IMR-90 (cell line): ENCODE measurements around the gene NR2C2. TPM values are rescaled to one million over a fixed set of nuclear protein-coding genes. Genes with fewer than 3 reads are reported as not detected.

Experiments
- ATAC-seq: fragments of 200-7000 bp; cut with Tn5 transposase; 2 replicates; pipeline ENCODE4 v1.9.1; 2020; ENCODE audit warnings: low read depth, mild to moderate bottlenecking, moderate library complexity
- BruUV-seq: library from RNA; stranded (reverse); fragments of 400-500 nt; replicated peaks from 2 replicates; lab custom pipeline; 2021; lab: Mats Ljungman, UMichigan
- CTCF ChIA-PET: fragments of 300-600 bp; formaldehyde crosslinking; extraction: SDS; loops from one replicate; lab custom pipeline; 2021; ENCODE audit warnings: antibody characterized with exemption; lab: Yijun Ruan, JAX
- POLR2A ChIA-PET: fragments of 300-600 bp; sonication (Branson Sonifier 250); formaldehyde crosslinking; loops from one replicate; lab custom pipeline; 2022; ENCODE audit warnings: antibody characterized with exemption; ENCODE audit not compliant: unreplicated experiment; lab: Charles Lee
- DNase-seq: peaks from one replicate; pipeline ENCODE4 v3.0.0; 2013
- H2AFZ ChIP-seq: replicated peaks from 2 replicates; pipeline ENCODE3; 2013; ENCODE audit warnings: low read length, mild to moderate bottlenecking; ENCODE audit not compliant: poor library complexity
- H2AK5ac ChIP-seq: 2 replicates; pipeline ENCODE4 v1.6.1; 2013; ENCODE audit warnings: low read depth, low read length, inconsistent platforms
- H2AK9ac ChIP-seq: replicated peaks from 2 replicates; pipeline ENCODE3; 2013; ENCODE audit warnings: mild to moderate bottlenecking, low read depth, low read length, moderate library complexity; ENCODE audit not compliant: poor library complexity
- H2BK120ac ChIP-seq: 2 replicates; pipeline ENCODE4 v1.6.1; 2013; ENCODE audit warnings: low read depth, low read length, inconsistent platforms
- H2BK15ac ChIP-seq: 3 replicates; pipeline ENCODE4 v1.6.1; 2013; ENCODE audit warnings: low read depth, low read length, inconsistent platforms
- H2BK20ac ChIP-seq: 2 replicates; pipeline ENCODE4 v1.6.1; 2013; ENCODE audit warnings: low read depth, mild to moderate bottlenecking, inconsistent platforms, low read length, moderate library complexity
- H2BK5ac ChIP-seq: 2 replicates; pipeline ENCODE4 v1.6.1; 2013; ENCODE audit warnings: mild to moderate bottlenecking, low read depth, low read length, inconsistent platforms; ENCODE audit not compliant: poor library complexity, severe bottlenecking
- H3K14ac ChIP-seq: replicated peaks from 2 replicates; pipeline ENCODE4 v1.6.1; 2013; ENCODE audit warnings: low read depth, low read length, inconsistent platforms
- H3K18ac ChIP-seq: 2 replicates; pipeline ENCODE4 v1.6.1; 2013; ENCODE audit warnings: low read depth, low read length, control low read depth
- H3K23ac ChIP-seq: 2 replicates; pipeline ENCODE4 v1.6.1; 2013; ENCODE audit warnings: low read depth, low read length, inconsistent platforms
- H3K27ac ChIP-seq: 2 replicates; pipeline ENCODE4 v1.5.1; 2013; ENCODE audit warnings: mild to moderate bottlenecking, control low read depth, low read length; ENCODE audit not compliant: insufficient read depth
- H3K27me3 ChIP-seq: 2 replicates; pipeline ENCODE4 v1.6.1; 2013; ENCODE audit warnings: low read length; ENCODE audit not compliant: control insufficient read depth, insufficient read depth
- H3K36me3 ChIP-seq: 2 replicates; pipeline ENCODE4 v1.6.1; 2013; ENCODE audit warnings: low read length, mixed read lengths; ENCODE audit not compliant: control insufficient read depth, insufficient read depth
- H3K4ac ChIP-seq: 2 replicates; pipeline ENCODE4 v1.6.1; 2013; ENCODE audit warnings: low read depth, low read length, inconsistent platforms
- H3K4me1 ChIP-seq: 2 replicates; pipeline ENCODE4 v1.6.1; 2013; ENCODE audit warnings: low read length, mixed read lengths; ENCODE audit not compliant: control insufficient read depth, insufficient read depth
- H3K4me2 ChIP-seq: 2 replicates; pipeline ENCODE4 v1.6.1; 2013; ENCODE audit warnings: low read depth, mild to moderate bottlenecking, control low read depth, low read length, moderate library complexity
- H3K4me3 ChIP-seq: 2 replicates; pipeline ENCODE4 v1.5.1; 2013; ENCODE audit warnings: low read depth, mild to moderate bottlenecking, control low read depth, low read length, moderate library complexity; ENCODE audit not compliant: insufficient read depth
- H3K56ac ChIP-seq: 2 replicates; pipeline ENCODE4 v1.6.1; 2013; ENCODE audit warnings: low read length, inconsistent platforms; ENCODE audit not compliant: insufficient read depth; ENCODE audit errors: extremely low read depth
- H3K79me1 ChIP-seq, 2 experiments: 2 replicates each; pipeline ENCODE4 v1.6.1; 2013; ENCODE audit warnings: low read length in 2 of 2, inconsistent platforms in 1 of 2, low read depth in 1 of 2
- H3K9ac ChIP-seq: 2 replicates; pipeline ENCODE4 v1.6.1; 2013; ENCODE audit warnings: low read depth, low read length, control low read depth
- H3K9me1 ChIP-seq: 2 replicates; pipeline ENCODE4 v1.6.1; 2013; ENCODE audit warnings: low read length, inconsistent platforms; ENCODE audit not compliant: insufficient read depth
- H3K9me3 ChIP-seq: 2 replicates; pipeline ENCODE4 v1.6.1; 2013; ENCODE audit warnings: low read length; ENCODE audit not compliant: control insufficient read depth, insufficient read depth
- H4K20me1 ChIP-seq: 2 replicates; pipeline ENCODE4 v1.6.1; 2013; ENCODE audit warnings: low read length, inconsistent platforms; ENCODE audit not compliant: insufficient read depth
- H4K5ac ChIP-seq: 2 replicates; pipeline ENCODE4 v1.6.1; 2013; ENCODE audit warnings: mild to moderate bottlenecking, low read depth, low read length, control low read depth
- H4K8ac ChIP-seq, 2 experiments: 2 replicates each; pipeline ENCODE4 v1.6.1; 2013; ENCODE audit warnings: low read depth in 2 of 2, low read length in 2 of 2, control low read depth in 1 of 2, inconsistent platforms in 1 of 2
- H4K91ac ChIP-seq: 2 replicates; pipeline ENCODE4 v1.6.1; 2013; ENCODE audit warnings: low read depth, low read length, inconsistent platforms; ENCODE audit not compliant: insufficient read depth
- BHLHE40 ChIP-seq: fragments of 150-350 bp; IDR thresholded peaks from 2 replicates; pipeline ENCODE4 v1.6.1; 2016; ENCODE audit warnings: mild to moderate bottlenecking, low read depth, low read length
- CEBPB ChIP-seq: IDR thresholded peaks from 2 replicates; pipeline ENCODE4 v1.6.1; 2012; ENCODE audit warnings: low read depth, low read length, improper control_type of control experiment
- CHD1 ChIP-seq: IDR thresholded peaks from 2 replicates; pipeline ENCODE4 v1.6.1; 2012; ENCODE audit warnings: low read depth, low read length, improper control_type of control experiment
- FOS ChIP-seq: fragments of 150-350 bp; IDR thresholded peaks from 2 replicates; pipeline ENCODE4 v1.6.1; 2016; ENCODE audit warnings: low read depth, low read length
- MAZ ChIP-seq: IDR thresholded peaks from 2 replicates; pipeline ENCODE4 v1.6.1; 2012; ENCODE audit warnings: low read depth, mild to moderate bottlenecking, low read length, improper control_type of control experiment, moderate library complexity, borderline replicate concordance
- NFE2L2 ChIP-seq: fragments of 150-350 bp; IDR thresholded peaks from 2 replicates; pipeline ENCODE4 v1.6.1; 2016; ENCODE audit warnings: low read depth, mild to moderate bottlenecking, low read length
- POLR2A ChIP-seq: IDR thresholded peaks from 2 replicates; pipeline ENCODE4 v1.6.1; 2012; ENCODE audit warnings: mild to moderate bottlenecking, low read depth, low read length
- RAD21 ChIP-seq: IDR thresholded peaks from 2 replicates; pipeline ENCODE4 v1.6.1; 2012; ENCODE audit warnings: low read length, improper control_type of control experiment
- RCOR1 ChIP-seq: IDR thresholded peaks from 2 replicates; pipeline ENCODE4 v1.6.1; 2012; ENCODE audit warnings: mild to moderate bottlenecking, low read length, improper control_type of control experiment; ENCODE audit not compliant: insufficient replicate concordance
- WGBS, 2 experiments: methylation state at CpG; one replicate each; pipeline versions ENCODE4 v1.1.5 to v1.1.7; 2013; ENCODE audit warnings: missing lambda C conversion rate in 2 of 2; ENCODE audit not compliant: insufficient read length in 1 of 2; ENCODE audit errors: extremely low coverage in 2 of 2; 5-methylcytosine and 5-hydroxymethylcytosine counted together
- dilution Hi-C: fragments of 300-500 bp; cut with HindIII; formaldehyde crosslinking; loops from one replicate; pipeline ENCODE4 v1.14.3; 2018; ENCODE audit warnings: low sequenced_read_pairs; ENCODE audit not compliant: unreplicated experiment
- in situ Hi-C: fragments of 300-500 bp; cut with MboI; formaldehyde crosslinking; loops from 3 replicates; pipeline ENCODE4 v1.14.3; 2019; ENCODE audit warnings: low sequenced_read_pairs, inconsistent platforms, mixed read lengths
- intact Hi-C: fragments of 100-400 bp; cut with micrococcal nuclease; formaldehyde crosslinking; loops from 2 replicates; pipeline ENCODE4 v1.10.0; 2022
- polyA plus RNA-seq, 3 experiments: library from polyadenylated mRNA; depleted of rRNA; stranded (reverse); fragments of >200 nt; gene quantifications; 2 replicates each; pipeline ENCODE4 v1.2.3, GENCODE V29; 2012; ENCODE audit warnings: low replicate concordance in 1 of 3
- total RNA-seq: library from RNA; depleted of rRNA; stranded (reverse); fragments of >200 nt; gene quantifications from 2 replicates; pipeline ENCODE4 v1.2.3, GENCODE V29; 2012
- TF ChIP-seq, protein P1 (sequence below): conservative IDR thresholded peaks from 2 replicates; pipeline ENCODE4 v1.5.1; 2012; ENCODE audit warnings: mild to moderate bottlenecking, low read depth, low read length, improper control_type of control experiment
- TF ChIP-seq, protein P2 (sequence below): fragments of 150-350 bp; IDR thresholded peaks from 2 replicates; pipeline ENCODE4 v1.6.1; 2017; ENCODE audit warnings: mild to moderate bottlenecking, antibody characterized with exemption, low read length, low read depth

The NR2C2 gene
- total and polyA plus RNA-seq, 2 of the 4 experiments (the other 2 are of a cell fraction), result 10.4 to 13.8 TPM

DNA sequence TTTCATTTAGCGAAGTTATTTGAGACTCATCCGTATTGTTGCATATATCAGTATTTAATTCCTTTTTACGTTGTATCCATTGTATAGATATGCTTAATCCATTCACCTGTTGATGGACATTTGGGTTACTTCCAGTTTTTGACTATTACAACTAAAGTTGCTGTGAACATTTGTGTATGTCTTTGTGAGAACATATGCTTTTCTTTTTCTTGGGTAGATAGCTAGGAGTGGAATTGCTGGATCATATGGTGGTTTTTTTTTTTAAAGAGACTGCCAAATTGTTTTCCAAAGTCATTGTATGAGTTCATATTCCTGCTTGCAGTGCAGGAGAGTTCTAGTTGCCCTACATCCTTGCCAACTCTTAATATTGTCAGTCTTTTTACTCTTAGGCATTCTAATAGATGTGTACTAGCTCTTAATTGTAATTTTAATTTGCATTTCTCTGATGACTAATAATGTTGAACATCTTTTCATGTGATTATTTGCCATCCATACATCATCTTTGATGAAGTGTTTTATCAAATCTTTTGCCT is 37.3 kb downstream of the NR2C2 start:
- in situ Hi-C loops (no loop called here), dilution Hi-C loops (no loop called here), intact Hi-C loops (no loop called here)
- TF ChIP-seq POLR2A (no peak), BHLHE40 (no peak), NFE2L2 (no peak), CEBPB (no peak), RCOR1 (no peak), CHD1 (no peak), MAZ (no peak), FOS (no peak), RAD21 (no peak)
- TF ChIP-seq, protein P1, sequence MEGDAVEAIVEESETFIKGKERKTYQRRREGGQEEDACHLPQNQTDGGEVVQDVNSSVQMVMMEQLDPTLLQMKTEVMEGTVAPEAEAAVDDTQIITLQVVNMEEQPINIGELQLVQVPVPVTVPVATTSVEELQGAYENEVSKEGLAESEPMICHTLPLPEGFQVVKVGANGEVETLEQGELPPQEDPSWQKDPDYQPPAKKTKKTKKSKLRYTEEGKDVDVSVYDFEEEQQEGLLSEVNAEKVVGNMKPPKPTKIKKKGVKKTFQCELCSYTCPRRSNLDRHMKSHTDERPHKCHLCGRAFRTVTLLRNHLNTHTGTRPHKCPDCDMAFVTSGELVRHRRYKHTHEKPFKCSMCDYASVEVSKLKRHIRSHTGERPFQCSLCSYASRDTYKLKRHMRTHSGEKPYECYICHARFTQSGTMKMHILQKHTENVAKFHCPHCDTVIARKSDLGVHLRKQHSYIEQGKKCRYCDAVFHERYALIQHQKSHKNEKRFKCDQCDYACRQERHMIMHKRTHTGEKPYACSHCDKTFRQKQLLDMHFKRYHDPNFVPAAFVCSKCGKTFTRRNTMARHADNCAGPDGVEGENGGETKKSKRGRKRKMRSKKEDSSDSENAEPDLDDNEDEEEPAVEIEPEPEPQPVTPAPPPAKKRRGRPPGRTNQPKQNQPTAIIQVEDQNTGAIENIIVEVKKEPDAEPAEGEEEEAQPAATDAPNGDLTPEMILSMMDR, result no peak
- TF ChIP-seq, protein P2, sequence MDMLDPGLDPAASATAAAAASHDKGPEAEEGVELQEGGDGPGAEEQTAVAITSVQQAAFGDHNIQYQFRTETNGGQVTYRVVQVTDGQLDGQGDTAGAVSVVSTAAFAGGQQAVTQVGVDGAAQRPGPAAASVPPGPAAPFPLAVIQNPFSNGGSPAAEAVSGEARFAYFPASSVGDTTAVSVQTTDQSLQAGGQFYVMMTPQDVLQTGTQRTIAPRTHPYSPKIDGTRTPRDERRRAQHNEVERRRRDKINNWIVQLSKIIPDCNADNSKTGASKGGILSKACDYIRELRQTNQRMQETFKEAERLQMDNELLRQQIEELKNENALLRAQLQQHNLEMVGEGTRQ, result no peak
- Histone ChIP-seq H2BK120ac (no peak overlapping the region), H2AK5ac (no peak overlapping the region), H4K8ac (no peak overlapping the region), H3K23ac (no peak overlapping the region), H3K27me3 (no peaks in the 10 kb centered on the region), H3K36me3 (no peaks in the 10 kb centered on the region), H4K91ac (no peak overlapping the region), H3K56ac (no peak overlapping the region), H3K18ac (no peak overlapping the region), H3K4me3 (no peak overlapping the region), H2BK20ac (no peak overlapping the region), H2BK5ac (no peak overlapping the region), H3K9me1 (peaks cover 4% of the 10 kb centered on the region; the same call in 1 of the 2 replicates), H3K14ac (no peak overlapping the region), H3K4ac (no peak overlapping the region), H3K4me1 (no peaks in the 10 kb centered on the region), H2BK15ac (no peak overlapping the region), H3K4me2 (no peak overlapping the region), H2AFZ (no peak overlapping the region), H4K20me1 (peaks cover 13% of the 10 kb centered on the region; the same call in 1 of the 2 replicates), H2AK9ac (no peak overlapping the region), H3K79me1 (peaks cover 29 to 51% of the 10 kb centered on the region in 2 experiments), H4K5ac (no peak overlapping the region), H3K27ac (no peak overlapping the region), H3K9me3 (no peaks in the 10 kb centered on the region), H3K9ac (no peak overlapping the region)
- CTCF ChIA-PET, result no interaction called here
- DNase-seq (no peak), ATAC-seq (no peak)
- POLR2A ChIA-PET, result no interaction called here
- no TSS peak for BruUV-seq
- WGBS, 2 experiments, result no CpG with 5 or more reads among the region's 3 CpGs
